TTC549 (cell line): ENCODE measurements around the gene DDX59.
A peak's percentile ranks its signal among the peaks of the same experiment; 100 is the strongest.

Source experiments
- FAIRE-seq: peaks from 2 replicates; lab custom pipeline; 2012; peaks lifted over from hg19 to GRCh38; lab: Jason Lieb, UNC

Gene DDX59

GRCh38 chr1:200670242-200671118, 773 bp upstream of the DDX59 start:
- FAIRE-seq: peak; percentile 26

- FAIRE-seq: no peak
Measured at GRCh38 chr1:200668514-200669313, 993 bp downstream of the DDX59 start.

- FAIRE-seq: no peak
Measured at GRCh38 chr1:200666309-200666708, 3.4 kb downstream of the DDX59 start.

GRCh38 chr1:200665861-200666260, 3.8 kb downstream of the DDX59 start:
- no peak for FAIRE-seq

GRCh38 chr1:200660719-200661118, 9.0 kb downstream of the DDX59 start:
- FAIRE-seq: no peak

- FAIRE-seq: no peak
Measured at GRCh38 chr1:200659269-200659668, 10.4 kb downstream of the DDX59 start.

GRCh38 chr1:200658037-200658818, 11.5 kb downstream of the DDX59 start:
- FAIRE-seq: no peak

GRCh38 chr1:200654660-200655059, 15.0 kb downstream of the DDX59 start:
- FAIRE-seq: no peak

- FAIRE-seq: no peak
Measured at GRCh38 chr1:200653022-200653462, 16.7 kb downstream of the DDX59 start.

GRCh38 chr1:200652378-200652777, 17.3 kb downstream of the DDX59 start:
- FAIRE-seq: no peak

GRCh38 chr1:200646515-200646914, 23.2 kb downstream of the DDX59 start:
- FAIRE-seq: no peak

GRCh38 chr1:200644021-200644420, 25.7 kb downstream of the DDX59 start:
- FAIRE-seq: peak; percentile 95

GRCh38 chr1:200642481-200642880, 27.2 kb downstream of the DDX59 start:
- FAIRE-seq: no peak

GRCh38 chr1:200640963-200641401, 28.7 kb downstream of the DDX59 start:
- no peak for FAIRE-seq

- no peak for FAIRE-seq
Measured at GRCh38 chr1:200640373-200640962, 29.2 kb downstream of the DDX59 start.

GRCh38 chr1:200638073-200638472, 31.6 kb downstream of the DDX59 start:
- no peak for FAIRE-seq

- FAIRE-seq: no peak
Measured at GRCh38 chr1:200636681-200637080, 33.0 kb downstream of the DDX59 start.

GRCh38 chr1:200634261-200635122, 35.2 kb downstream of the DDX59 start:
- FAIRE-seq: no peak

- FAIRE-seq: no peak
Measured at GRCh38 chr1:200631375-200631774, 38.3 kb downstream of the DDX59 start.

GRCh38 chr1:200630515-200630899, 39.2 kb downstream of the DDX59 start:
- peak; percentile 71 for FAIRE-seq
